GM13976 (cell line): ENCODE results near the gene JUNB.

Experiments used
- DNase-seq: peaks from one replicate; pipeline ENCODE4 v3.0.0; 2012; ENCODE audit warnings: low spot score
- CTCF ChIP-seq: IDR thresholded peaks from 2 replicates; pipeline ENCODE4 v1.5.1; 2012; ENCODE audit warnings: borderline replicate concordance, mild to moderate bottlenecking; ENCODE audit not compliant: insufficient read depth; ENCODE audit errors: extremely low read depth, missing control alignments, control extremely low read depth
- in situ Hi-C: fragments of 300-500 bp; cut with MboI; formaldehyde crosslinking; loops from one replicate; pipeline ENCODE4 v1.12.0; 2022; ENCODE audit warnings: low sequenced_read_pairs, mixed read lengths, inconsistent platforms; ENCODE audit not compliant: unreplicated experiment

Gene JUNB

GRCh38 chr19:12784871-12785430 lies 6.3 kb upstream of the JUNB start:
- TF ChIP-seq CTCF: no peak
- DNase-seq: no peak
- in situ Hi-C loops: no loop called here

GRCh38 chr19:12785431-12786031 lies 5.8 kb upstream of the JUNB start:
- DNase-seq: no peak
- TF ChIP-seq CTCF: no peak
- in situ Hi-C loops: no loop called here

- in situ Hi-C loops: no loop called here
- no peak for DNase-seq
- no peak for TF ChIP-seq CTCF
Measured at GRCh38 chr19:12786141-12786870, 5.0 kb upstream of the JUNB start.

- no peak for DNase-seq
- no peak for TF ChIP-seq CTCF
- in situ Hi-C loops: no loop called here
Measured at GRCh38 chr19:12786952-12787351, 4.3 kb upstream of the JUNB start.

- no peak for DNase-seq
- in situ Hi-C loops: no loop called here
- TF ChIP-seq CTCF: no peak
Measured at GRCh38 chr19:12787458-12787857, 3.8 kb upstream of the JUNB start.

- no peak for TF ChIP-seq CTCF
- DNase-seq: no peak
- in situ Hi-C loops: no loop called here
Measured at GRCh38 chr19:12788042-12788681, 3.1 kb upstream of the JUNB start.
